Eye (tissue), 1 donor: ENCODE measurements around the gene HNRNPCL2.
"Not testable (repeated sequence)": the region's sequence is repeated elsewhere in the genome, so short reads cannot be mapped to it uniquely, and the experiment has no call there.

Experiments used
- DNase-seq: peaks from one replicate; pipeline ENCODE4 v3.0.0-alpha.2; 2015

The HNRNPCL2 gene

DNA sequence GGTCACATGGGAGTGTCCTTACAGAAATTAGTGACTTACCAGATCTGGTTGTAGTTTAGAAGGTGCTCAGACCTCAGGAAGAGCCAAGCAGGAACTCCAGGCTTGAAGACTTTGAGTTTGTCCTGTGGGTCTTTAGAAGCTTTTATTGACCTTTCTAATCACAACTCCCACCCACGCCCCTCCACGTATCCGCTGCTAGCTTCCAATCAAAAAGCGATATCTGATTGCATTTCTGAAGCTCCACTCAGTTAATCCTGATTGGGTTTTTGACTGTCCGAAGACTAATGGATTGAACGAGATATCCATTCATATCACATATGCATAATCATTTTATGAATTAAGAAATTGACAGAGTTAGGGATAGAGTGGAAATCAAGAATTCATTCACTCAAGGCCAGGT is at the start of gene HNRNPCL2:
HNRNPCL2 (minus strand) TSS at position 101 of the 400 bp plus-strand sequence. CDS start 454 bp downstream, outside the sequence.
- not testable (repeated sequence) for DNase-seq

DNA sequence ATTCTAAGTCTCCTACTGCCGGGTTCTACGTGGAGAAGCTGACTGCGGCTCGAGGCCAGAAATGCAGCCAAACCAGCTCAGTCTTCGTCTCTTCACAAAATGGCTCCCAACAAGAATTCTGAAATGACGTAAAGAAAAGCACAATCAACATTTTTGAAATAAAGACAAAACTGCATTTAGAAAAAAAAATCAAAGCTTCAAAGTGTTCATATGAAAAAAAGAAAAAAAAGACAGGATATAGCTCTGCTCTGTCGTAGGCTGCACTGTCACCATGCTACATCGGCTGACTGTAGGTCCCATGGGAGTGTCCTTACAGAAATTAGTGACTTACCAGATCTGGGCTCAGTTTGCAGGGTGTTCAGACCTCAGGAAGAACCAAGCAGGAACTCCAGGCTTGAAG is 48.9 kb upstream of the HNRNPCL2 start, which contains the start of gene HNRNPCL4:
HNRNPCL4 (minus strand) TSS at position 101 of the 400 bp plus-strand sequence. CDS start 164 bp downstream, outside the sequence.
- DNase-seq, result not testable (repeated sequence)

DNA sequence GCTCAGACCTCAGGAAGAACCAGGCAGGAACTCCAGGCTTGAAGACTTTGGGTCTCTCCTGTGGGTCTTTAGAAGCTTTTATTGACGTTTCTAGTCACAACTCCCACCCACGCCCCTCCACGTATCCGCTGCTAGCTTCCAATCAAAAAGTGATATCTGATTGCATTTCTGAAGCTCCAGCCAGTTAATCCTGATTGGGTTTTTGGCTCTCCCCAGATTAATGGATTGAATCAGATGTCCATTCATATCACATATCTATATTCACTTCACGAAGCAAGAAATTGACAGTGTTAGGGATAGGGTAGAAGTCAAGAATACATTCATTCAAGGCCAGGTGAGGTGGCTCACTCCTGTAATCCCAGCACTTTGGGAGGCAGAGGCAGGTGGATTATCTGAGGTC is 39.3 kb upstream of the HNRNPCL2 start, which contains the start of gene PRAMEF26:
PRAMEF26 (minus strand) TSS at position 101 of the 400 bp plus-strand sequence. CDS start 2,914 bp downstream, outside the sequence.
- DNase-seq, result not testable (repeated sequence)

DNA sequence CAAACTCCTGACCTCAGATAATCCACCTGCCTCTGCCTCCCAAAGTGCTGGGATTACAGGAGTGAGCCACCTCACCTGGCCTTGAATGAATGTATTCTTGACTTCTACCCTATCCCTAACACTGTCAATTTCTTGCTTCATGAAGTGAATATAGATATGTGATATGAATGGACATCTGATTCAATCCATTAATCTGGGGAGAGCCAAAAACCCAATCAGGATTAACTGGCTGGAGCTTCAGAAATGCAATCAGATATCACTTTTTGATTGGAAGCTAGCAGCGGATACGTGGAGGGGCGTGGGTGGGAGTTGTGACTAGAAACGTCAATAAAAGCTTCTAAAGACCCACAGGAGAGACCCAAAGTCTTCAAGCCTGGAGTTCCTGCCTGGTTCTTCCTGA is 46.2 kb downstream of the HNRNPCL2 start, which contains the start of gene PRAMEF25:
PRAMEF25 (plus strand) TSS at position 301 of the 400 bp plus-strand sequence. CDS start 2,920 bp downstream, outside the sequence.
- not testable (repeated sequence) for DNase-seq
